ENCODE results near the gene ZBTB17.

DNA sequence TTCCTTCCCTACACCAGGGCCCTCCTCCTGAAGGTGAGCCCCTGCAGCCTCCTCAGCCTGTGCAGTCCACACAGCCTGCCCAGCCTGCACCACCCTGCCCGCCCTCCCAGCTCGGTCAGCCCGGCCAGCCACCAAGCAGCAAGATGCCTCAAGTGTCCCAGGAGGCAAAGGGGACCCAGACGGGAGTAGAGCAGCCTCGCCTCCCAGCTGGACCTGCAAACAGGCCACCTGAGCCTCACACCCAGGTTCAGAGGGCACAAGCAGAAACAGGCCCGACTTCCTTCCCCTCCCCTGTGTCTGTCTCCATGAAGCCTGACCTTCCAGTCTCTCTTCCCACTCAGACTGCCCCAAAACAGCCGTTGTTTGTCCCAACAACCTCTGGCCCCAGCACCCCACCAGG lies 38.8 kb downstream of the ZBTB17 start:
- no peak for TF ChIP-seq POLR2A (IDR thresholded peaks at IDR 0.05)
- no peak for TF ChIP-seq CTCF (IDR thresholded peaks at IDR 0.05)
- TF ChIP-seq POLR2AphosphoS5 (IDR thresholded peaks at IDR 0.05): no peak

All from prostate gland (tissue), 2 donors.